ENCODE results near the gene FCHO1.

Gene FCHO1

DNA sequence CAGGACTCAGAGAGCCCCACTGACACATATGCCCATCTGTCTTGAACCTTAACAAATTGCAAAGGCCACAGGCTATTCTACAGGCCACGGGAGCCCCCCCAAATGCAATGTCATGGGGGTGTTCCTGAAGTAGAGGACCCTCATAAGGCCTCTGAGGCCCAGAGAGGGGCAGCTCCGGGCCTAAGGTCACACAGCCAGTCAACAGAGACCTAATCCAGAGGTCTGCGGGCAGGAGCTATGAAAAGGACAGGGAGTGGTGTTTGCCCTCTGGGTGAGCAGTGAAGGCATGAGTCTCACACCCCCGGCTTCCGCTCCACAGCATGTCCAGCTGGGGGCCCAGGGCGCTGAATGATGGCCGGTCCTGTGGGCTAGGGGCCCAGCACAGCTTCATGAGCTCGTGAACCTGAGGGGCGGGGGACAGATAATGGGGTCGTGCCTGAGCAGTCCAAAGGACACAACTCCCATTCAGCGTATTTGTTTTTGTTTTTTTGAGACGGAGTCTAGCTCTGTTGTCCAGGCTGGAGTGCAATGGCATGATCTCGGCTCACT lies 75.3 kb downstream of the FCHO1 start:
- DNase-seq (ENCODE audit: low spot score): no peak
- TF ChIP-seq, protein P1, sequence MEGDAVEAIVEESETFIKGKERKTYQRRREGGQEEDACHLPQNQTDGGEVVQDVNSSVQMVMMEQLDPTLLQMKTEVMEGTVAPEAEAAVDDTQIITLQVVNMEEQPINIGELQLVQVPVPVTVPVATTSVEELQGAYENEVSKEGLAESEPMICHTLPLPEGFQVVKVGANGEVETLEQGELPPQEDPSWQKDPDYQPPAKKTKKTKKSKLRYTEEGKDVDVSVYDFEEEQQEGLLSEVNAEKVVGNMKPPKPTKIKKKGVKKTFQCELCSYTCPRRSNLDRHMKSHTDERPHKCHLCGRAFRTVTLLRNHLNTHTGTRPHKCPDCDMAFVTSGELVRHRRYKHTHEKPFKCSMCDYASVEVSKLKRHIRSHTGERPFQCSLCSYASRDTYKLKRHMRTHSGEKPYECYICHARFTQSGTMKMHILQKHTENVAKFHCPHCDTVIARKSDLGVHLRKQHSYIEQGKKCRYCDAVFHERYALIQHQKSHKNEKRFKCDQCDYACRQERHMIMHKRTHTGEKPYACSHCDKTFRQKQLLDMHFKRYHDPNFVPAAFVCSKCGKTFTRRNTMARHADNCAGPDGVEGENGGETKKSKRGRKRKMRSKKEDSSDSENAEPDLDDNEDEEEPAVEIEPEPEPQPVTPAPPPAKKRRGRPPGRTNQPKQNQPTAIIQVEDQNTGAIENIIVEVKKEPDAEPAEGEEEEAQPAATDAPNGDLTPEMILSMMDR (IDR thresholded peaks at IDR 0.05; ENCODE audit: extremely low read depth, missing control alignments): no peak

DNA sequence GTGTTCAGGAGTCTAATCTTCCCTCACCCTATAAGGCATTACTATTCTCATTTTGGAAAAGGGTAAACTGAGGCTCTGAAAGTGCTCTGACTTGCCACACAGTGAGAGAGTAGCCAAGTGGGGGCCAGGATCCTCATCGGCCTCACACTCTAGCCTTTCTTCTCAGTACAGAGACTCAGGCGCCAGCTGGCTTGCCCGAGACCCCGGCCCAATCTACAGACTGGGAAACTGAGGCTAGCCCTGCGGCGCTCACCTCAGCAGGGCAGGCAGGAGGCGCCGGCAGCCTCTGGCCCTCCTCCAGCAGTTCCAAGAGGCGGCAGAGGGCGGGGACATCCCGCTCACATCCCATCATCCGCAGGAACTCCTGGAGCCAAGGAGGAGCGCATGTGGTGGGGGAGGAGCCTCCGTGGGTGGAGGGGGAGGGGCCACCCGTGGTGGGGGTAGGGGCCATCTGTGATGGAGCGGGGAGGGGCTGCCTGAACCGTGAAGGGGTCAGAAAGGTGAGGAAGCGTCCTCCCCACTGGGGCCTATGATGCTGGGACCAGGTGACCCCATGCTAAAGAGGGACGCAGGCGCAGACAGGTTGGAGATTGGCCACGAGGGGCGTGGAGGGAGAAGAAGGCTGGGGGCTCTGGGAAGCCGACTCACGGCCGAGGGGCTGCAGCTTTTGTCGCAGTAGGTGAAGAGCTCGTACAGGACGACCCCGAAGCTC lies 78.7 kb downstream of the FCHO1 start:
- TF ChIP-seq, protein P1 (IDR thresholded peaks at IDR 0.05; ENCODE audit: extremely low read depth, missing control alignments): no peak
- no peak for DNase-seq (ENCODE audit: low spot score)

DNA sequence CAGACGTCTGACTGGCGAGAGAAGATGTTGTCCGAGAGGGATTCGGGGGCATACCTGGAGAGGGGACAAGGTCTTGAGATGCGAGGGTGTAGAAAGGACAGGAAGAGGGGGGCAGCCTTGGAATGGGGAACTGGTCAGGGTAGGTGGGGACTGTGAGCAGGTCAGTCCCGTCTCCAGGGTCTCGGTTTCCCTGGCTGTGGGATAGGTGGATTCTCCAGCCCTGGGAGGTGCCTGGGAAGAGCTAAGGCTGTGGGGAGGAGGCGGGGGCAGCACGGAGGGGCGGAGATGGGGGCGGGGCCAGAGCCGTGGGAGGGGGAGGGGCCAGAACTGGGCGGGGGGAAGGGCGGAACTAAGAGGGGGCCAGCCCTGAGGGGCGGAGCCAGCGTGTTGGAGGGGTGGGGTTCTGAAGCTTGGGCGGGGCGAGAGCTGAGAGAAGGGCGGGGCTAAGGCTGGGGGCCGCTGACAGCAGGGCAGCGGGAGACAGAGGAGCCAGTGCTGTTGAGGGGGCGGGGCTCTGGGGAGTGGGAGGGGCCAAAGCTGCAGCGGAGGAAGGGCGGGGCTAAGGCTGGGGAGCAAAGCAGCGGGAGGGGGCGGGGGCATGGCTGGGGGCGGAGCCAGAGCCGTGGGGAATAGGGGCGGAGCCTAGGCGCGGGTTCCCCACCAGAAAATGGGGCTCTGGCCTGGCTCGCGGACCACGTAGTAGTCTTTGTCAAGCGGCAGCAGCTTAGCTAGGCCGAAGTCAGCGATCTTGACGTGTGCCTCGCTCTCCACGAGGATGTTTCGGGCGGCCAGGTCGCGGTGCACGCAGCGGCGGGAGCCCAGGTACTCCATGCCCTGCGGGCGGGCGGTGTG lies 79.5 kb downstream of the FCHO1 start:
- TF ChIP-seq, protein P1 (IDR thresholded peaks at IDR 0.05; ENCODE audit: extremely low read depth, missing control alignments): no peak
- peak; percentile 74 for DNase-seq (ENCODE audit: low spot score)

DNA sequence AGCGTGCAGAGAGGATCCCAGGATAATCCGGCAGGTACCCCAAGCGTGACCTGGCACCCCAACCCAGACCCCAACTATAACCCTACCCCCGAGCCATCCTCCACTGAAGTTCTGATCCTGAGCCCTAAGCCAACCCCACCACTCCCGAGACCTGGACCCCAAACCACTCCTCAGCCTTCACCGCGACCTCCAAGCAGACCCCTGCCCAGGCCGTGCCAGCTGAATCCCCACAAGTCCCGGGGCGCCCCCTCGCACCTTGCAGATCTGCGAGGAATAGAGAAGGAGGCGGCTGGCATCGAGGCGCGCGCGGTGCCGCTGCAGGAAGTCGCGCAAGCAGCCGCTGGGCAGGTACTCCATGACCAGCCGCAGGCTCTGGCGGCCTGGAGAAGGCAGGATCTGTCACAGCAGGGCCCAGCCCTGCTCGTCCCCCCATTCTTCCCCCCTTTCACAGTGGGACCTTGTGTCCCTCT lies 80.2 kb downstream of the FCHO1 start:
- TF ChIP-seq, protein P1 (IDR thresholded peaks at IDR 0.05; ENCODE audit: extremely low read depth, missing control alignments): no peak

GRCh38 chr19:17832443-17833208 lies 81.3 kb downstream of the FCHO1 start:
- TF ChIP-seq, protein P1 (IDR thresholded peaks at IDR 0.05; ENCODE audit: extremely low read depth, missing control alignments): no peak
- no peak for DNase-seq (ENCODE audit: low spot score)

More for the DNA sequence above, 80.2 kb downstream of the FCHO1 start:
- DNase-seq (ENCODE audit: low spot score): no peak

DNA sequence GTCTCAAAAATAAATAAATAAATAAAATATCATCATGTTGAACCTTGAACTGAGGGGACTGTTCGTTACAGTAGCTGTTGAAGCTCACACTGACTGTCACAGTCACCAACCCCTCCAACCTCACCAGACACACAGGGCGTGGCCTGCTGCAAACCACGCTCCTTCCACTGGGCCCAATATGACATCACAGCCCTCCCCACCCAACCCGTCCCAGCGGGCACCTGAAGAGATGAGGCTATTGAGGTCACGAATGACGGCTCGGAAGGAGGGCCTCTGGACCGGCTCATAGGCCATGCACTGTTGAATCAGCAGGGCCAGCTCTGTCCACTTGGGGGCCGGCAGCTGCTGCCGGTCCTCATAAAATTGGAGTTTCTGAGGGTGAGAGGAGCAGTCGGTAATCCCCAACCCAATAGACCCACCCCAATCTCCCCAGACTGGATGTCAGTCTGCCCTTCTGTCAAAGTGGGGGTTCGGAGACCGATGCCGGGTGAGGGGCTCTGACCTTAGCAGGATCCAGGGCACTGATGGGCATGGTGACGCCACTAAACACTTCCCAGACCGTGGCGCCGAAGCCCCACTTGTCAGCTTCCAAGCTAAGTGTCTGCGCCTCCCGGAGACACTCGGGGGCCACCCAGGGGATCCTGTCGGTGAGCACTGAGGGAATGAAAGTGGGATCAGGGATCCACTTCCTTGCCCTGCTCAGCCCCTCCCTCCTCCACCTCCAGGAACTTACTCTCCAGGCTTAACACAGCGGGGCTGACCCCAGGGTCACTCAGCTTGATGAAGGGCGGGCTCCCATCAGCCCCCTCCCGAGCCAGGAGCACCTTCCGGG lies 83.3 kb downstream of the FCHO1 start:
- TF ChIP-seq, protein P1 (IDR thresholded peaks at IDR 0.05; ENCODE audit: extremely low read depth, missing control alignments): no peak
- no peak for DNase-seq (ENCODE audit: low spot score)

Data from GM20000 (cell line).